ENCODE data around the gene SP6.

SP6 gene

GRCh38 chr17:47878203-47879027, 27.5 kb upstream of the SP6 start:
- TF ChIP-seq, protein P1, sequence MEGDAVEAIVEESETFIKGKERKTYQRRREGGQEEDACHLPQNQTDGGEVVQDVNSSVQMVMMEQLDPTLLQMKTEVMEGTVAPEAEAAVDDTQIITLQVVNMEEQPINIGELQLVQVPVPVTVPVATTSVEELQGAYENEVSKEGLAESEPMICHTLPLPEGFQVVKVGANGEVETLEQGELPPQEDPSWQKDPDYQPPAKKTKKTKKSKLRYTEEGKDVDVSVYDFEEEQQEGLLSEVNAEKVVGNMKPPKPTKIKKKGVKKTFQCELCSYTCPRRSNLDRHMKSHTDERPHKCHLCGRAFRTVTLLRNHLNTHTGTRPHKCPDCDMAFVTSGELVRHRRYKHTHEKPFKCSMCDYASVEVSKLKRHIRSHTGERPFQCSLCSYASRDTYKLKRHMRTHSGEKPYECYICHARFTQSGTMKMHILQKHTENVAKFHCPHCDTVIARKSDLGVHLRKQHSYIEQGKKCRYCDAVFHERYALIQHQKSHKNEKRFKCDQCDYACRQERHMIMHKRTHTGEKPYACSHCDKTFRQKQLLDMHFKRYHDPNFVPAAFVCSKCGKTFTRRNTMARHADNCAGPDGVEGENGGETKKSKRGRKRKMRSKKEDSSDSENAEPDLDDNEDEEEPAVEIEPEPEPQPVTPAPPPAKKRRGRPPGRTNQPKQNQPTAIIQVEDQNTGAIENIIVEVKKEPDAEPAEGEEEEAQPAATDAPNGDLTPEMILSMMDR (IDR thresholded peaks at IDR 0.05; ENCODE audit: low read depth, low read length): no peak

DNA sequence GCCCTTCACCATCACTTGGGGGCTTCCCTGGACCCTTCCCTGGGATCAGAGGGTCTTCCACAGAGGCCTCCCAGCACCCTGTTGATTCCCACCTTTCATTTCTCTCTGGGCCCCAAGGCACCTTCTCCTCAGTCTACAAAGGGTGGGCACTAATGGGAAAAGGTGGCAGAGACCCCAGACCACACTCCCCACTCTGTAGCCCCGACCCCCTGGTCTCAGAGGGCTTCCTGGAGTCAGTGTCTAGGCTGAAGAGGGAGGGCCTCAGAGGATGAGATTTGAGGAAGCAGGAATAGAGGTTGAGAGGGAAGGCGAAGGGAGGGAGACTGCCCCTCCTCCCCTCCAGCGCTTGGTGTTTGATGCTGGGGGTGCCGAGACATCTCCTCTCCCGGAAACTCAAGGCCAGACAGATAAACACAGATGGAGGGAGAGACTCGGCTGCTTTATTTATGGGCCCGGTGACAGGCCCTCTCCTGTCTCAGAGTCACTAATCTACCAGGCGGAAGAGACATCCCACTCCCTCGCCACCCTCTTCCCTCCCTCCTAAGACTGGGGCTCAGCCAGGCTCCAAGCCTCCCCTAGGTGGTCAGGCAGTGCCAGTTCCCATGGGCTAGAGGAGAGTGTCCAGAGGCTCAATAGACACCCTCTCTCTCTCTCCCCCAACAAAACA, 26.5 kb upstream of the SP6 start:
- no peak for DNase-seq (ENCODE audit: extremely low read depth, low read depth)
- TF ChIP-seq, protein P1 (IDR thresholded peaks at IDR 0.05; ENCODE audit: low read depth, low read length): no peak

More at GRCh38 chr17:47878203-47879027, 27.5 kb upstream of the SP6 start:
- no peak for DNase-seq (ENCODE audit: extremely low read depth, low read depth)

- TF ChIP-seq, protein P1 (IDR thresholded peaks at IDR 0.05; ENCODE audit: low read depth, low read length): no peak
- no peak for DNase-seq (ENCODE audit: extremely low read depth, low read depth)
Measured at GRCh38 chr17:47875011-47875985, 24.3 kb upstream of the SP6 start.

DNA sequence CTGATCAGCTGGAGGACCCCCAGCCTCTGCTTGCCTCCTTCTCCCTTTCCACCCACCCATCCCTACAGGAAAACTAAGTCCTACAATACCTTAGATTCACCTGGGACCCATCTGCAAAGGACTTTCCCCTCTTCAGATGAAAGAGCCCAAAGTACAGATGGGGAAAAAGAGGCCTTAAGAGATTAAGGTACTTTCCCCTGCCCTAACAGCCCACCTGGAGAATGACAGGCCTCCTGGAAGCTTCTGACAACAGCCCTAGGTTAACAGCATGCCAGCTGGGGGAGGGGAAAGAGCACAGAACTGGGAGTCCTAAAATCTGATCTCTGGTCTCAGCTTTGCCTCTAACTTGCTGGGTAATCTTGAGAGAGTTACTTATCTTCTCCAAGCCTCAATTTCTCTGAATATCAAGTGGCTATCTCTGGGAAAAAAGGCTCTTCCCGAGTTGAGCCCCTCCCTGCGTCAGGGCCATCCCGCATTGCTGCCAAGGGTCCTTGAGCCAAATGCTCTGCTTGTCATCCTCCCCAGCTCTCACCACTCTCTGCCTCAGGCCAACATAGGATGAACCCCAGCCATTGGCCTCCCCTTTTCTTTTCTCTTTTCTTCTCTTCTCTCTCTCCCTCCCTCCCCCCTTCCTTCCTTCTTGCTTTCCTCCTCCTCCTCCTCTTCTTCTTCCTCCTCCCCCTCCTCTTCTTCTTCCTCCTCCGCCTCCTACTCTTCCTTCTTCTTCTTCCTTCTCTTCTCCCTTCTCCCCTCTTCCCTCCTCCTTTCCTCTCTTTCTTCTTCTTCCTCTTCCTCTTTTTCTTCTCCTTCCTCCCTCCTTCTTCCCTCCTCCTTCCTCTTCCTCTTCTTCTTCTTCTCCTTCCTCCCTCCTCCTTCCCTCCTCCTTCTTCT, 22.5 kb upstream of the SP6 start:
- TF ChIP-seq, protein P1 (IDR thresholded peaks at IDR 0.05; ENCODE audit: low read depth, low read length): no peak

DNA sequence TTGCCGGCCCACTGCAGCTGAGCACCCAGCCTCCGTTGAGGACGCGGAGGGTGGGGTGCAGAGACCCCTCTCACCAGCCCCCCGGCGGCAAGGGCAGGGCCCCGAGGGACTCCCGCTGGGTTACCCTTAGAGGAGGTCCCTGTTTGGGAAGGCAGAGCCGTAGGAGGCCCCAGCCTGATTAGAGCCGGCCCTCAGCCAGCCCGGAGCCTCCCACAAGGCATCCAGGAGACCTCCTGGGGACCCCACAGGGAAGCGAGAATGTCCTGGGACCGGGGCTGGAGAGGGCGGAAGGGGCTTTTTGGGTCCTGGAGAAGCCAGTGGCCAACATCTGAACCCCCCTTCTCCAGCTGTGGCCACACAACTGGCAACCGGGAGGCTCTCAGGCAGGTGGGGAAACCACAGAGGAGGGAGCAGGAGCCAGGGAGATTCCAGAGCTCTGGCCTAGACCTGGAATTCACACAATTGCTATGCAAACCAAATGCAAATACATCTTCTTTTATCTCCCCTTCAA, 21.7 kb upstream of the SP6 start:
- TF ChIP-seq, protein P1 (IDR thresholded peaks at IDR 0.05; ENCODE audit: low read depth, low read length): no peak
- no peak for DNase-seq (ENCODE audit: extremely low read depth, low read depth)

More for the DNA sequence above, 22.5 kb upstream of the SP6 start:
- no peak for DNase-seq (ENCODE audit: extremely low read depth, low read depth)

DNA sequence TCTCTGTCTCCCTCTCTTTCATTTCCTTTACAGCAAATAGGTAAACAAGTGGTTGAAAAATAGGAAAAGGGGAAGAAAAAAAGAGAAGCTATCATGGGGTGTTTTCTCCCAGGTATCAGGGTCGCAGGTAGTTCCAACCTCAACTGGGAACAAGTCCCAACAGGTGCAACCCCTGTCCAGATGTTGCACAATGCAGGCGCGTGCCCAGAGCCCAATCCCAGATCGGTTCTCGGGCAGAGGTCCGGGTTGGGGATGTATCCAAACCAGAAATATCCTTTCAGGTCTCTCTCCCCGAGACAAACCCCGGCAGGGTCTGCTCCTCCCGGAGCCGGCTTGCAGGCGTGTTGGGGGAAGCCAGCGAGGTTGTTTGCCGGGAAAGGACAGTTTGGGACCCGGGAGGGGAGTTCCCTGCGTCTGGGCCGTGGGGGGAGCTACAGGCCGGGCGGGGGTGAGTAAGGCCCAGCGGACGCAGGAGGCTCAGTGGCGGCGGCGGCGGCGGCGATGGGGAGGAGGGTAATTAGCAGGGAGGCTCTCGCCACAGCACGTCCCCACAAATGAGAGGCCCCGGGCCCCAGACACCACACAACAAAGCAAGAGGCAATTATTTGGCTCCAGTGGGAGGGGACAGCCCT, 21.2 kb upstream of the SP6 start:
- TF ChIP-seq, protein P1 (IDR thresholded peaks at IDR 0.05; ENCODE audit: low read depth, low read length): no peak
- DNase-seq (ENCODE audit: extremely low read depth, low read depth): no peak

Data from AG09319 (cell line).